ENCODE data around the gene OPCML. TPM values are rescaled to one million over a fixed set of nuclear protein-coding genes. Genes with fewer than 3 reads are reported as not detected.

OPCML gene
- total and polyA plus RNA-seq, 12 donors: under 0.01 to 1.2 (median 0.39) TPM

DNA sequence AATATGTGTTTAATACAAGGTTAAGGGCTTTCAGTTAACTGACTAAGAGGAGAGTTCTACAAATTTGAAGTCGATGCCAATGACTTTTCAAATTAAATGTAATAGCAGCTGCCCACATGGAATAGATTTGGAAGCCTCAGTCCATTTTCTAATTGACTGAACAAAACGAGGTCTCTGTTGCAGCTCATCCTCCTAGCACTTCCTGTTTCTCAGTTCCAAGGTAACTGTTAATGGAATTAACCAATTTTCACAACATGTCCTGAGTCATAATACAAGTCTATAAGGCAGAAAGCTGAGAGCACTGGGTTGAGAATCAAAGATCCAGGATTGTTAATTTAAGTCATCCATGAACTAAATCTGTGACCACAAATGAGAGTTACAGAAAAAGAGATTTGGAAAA is 177.2 kb downstream of the OPCML start:
- H3K4me1 ChIP-seq: no peaks in the 10 kb centered on the region
- no peak for TF ChIP-seq CTCF (IDR thresholded peaks at IDR 0.05)
- H3K9me3 ChIP-seq: no peaks in the 10 kb centered on the region
- intact Hi-C loops (cut with DNase I): no loop called here
- WGBS, 2 donors: 53 to 57% methylated on average over 2 of the region's 2 CpGs
- no peak for ATAC-seq
- no peak overlapping the region for H3K27ac ChIP-seq
- H3K4me3 ChIP-seq: no peak overlapping the region
- no peak for DNase-seq
- peaks cover 0 to 14% (median 0%) of the 10 kb centered on the region in 7 donors for H3K27me3 ChIP-seq
- no peaks in the 10 kb centered on the region for H3K36me3 ChIP-seq

- 86 to 87% methylated on average over 4 of the region's 4 CpGs for WGBS, 2 donors
- H3K9me3 ChIP-seq: no peaks in the 10 kb centered on the region
- H3K36me3 ChIP-seq: no peaks in the 10 kb centered on the region
- no peak for TF ChIP-seq CTCF (IDR thresholded peaks at IDR 0.05)
- H3K27me3 ChIP-seq: peaks cover 0 to 6% (median 0%) of the 10 kb centered on the region in 7 donors
- intact Hi-C loops (cut with DNase I): loop anchor here in 1 of 10 donors (5.0 kb wide), 1 partner anchor 1428 kb away; no protein-coding TSS in a partner anchor
- DNase-seq: no peak
- H3K4me3 ChIP-seq: no peak overlapping the region
- no peak for ATAC-seq
- H3K27ac ChIP-seq: no peak overlapping the region
- H3K4me1 ChIP-seq: no peaks in the 10 kb centered on the region
Measured at GRCh38 chr11:133354069-133354468, 178.2 kb downstream of the OPCML start.

- no peak for TF ChIP-seq CTCF (IDR thresholded peaks at IDR 0.05)
- Histone ChIP-seq H3K27ac (no peak overlapping the region), H3K27me3 (peaks cover 0 to 10% (median 0%) of the 10 kb centered on the region in 7 donors), H3K4me3 (no peak overlapping the region), H3K9me3 (no peaks in the 10 kb centered on the region), H3K4me1 (no peaks in the 10 kb centered on the region), H3K36me3 (no peaks in the 10 kb centered on the region)
- ATAC-seq (no peak), DNase-seq (no peak)
- intact Hi-C loops (cut with DNase I): loop anchor here in 1 of 10 donors (5.0 kb wide), 1 partner anchor 1432 kb away; no protein-coding TSS in a partner anchor
- WGBS, 2 donors: 64 to 72% methylated on average over 3 of the region's 3 CpGs
Measured at GRCh38 chr11:133350045-133350444, 182.3 kb downstream of the OPCML start.

GRCh38 chr11:133347988-133348387 is 184.3 kb downstream of the OPCML start:
- Histone ChIP-seq H3K27ac (no peak overlapping the region), H3K4me1 (no peaks in the 10 kb centered on the region), H3K4me3 (no peak overlapping the region), H3K36me3 (no peaks in the 10 kb centered on the region), H3K9me3 (no peaks in the 10 kb centered on the region), H3K27me3 (peaks cover 0 to 19% (median 0%) of the 10 kb centered on the region in 7 donors)
- intact Hi-C loops (cut with DNase I): no loop called here
- WGBS, 2 donors: 86 to 87% methylated on average over 5 of the region's 5 CpGs
- no peak for TF ChIP-seq CTCF (IDR thresholded peaks at IDR 0.05)
- DNase-seq: no peak
- ATAC-seq: no peak
